DMS153 treated with DMSO at 0.1 percent for 48 hours (cell line): ENCODE results near the gene AKAP6.
"Not testable (repeated sequence)": the region's sequence is repeated elsewhere in the genome, so short reads cannot be mapped to it uniquely, and the experiment has no call there.

ENCODE experiments used
- DNase-seq: peaks from one replicate; lab custom pipeline; 2025; ENCODE audit not compliant: unreplicated experiment; lab: John Stamatoyannopoulos, UW

Gene AKAP6

GRCh38 chr14:32435411-32435810, 106.3 kb downstream of the AKAP6 start:
- no peak for DNase-seq

DNA sequence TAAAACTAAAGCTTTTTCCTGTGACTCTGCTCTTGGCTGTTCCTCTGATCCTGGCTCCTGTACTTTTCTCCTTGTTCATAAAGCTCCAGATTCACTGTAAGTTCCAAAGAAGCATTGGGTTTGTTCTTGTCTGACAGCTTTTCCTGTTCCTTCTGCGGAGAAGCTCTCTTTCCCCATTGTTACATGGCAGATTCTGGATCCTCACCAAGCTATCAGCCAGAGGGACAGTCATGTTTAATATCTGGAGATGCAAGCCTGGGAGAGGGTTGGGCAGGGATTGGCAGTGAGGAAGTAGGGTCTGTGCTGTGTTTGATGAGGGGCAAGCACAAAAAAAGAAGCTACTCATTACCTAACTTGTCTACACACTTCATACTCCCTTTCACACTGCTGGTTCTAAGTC, 107.9 kb downstream of the AKAP6 start:
- no peak for DNase-seq

GRCh38 chr14:32438517-32438916, 109.4 kb downstream of the AKAP6 start:
- no peak for DNase-seq

DNA sequence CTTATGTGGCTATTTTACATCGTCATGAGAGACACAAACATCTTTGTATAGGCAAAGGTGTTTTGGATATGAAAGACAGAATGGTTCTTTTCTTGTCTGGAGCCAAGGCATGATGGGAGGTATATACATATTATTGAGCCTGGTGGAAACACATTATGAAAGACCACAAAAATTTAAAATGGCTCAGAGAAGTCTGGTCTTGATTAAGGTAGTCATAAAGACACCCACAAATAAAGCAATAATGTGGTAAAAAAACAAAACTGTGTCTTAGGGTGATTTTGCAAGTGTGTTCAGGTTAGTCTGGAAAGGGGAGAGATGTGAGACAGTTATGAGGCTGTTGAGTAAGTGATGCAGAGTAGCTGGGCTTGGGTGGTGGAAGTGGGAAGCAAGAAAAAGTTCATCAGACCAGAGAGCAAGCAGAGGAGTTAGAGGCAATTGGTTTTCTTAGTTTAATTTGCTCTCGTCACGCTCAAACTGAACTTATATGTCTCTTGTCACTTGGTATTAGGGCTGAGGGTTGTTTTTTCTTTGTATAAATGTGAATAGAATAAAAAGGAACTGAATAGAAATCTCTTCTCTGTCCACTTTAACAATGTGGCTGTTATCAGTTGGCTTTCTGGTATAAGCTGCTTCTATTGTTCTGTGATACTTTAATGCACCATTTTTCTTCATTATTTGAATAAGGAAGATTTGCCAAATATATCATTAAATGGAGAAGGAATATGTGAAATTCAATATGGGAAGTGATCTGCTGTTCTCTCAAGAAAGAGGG, 115.0 kb downstream of the AKAP6 start:
- no peak for DNase-seq

- no peak for DNase-seq
Measured at GRCh38 chr14:32447371-32447770, 118.3 kb downstream of the AKAP6 start.

DNA sequence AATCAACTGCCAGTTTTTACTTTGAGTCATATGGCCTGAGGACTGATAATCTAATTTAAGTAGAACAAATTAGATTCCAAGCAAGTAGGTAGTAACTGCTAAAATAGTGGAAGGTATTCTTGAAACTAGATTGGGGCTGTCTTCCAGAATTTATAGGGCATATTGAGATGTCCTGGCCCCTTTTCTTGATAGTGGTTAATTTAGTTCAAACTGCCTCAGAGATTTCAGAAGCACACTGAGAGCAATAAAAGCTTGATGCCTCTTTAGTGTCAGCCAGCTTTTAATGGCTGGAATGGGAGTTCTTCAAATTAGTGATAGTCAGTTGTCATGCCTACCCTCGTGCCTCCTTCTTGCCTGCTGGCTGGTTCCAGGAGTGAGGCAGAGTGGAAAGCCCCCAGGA, 120.5 kb downstream of the AKAP6 start:
- no peak for DNase-seq

GRCh38 chr14:32450919-32451675, 122.0 kb downstream of the AKAP6 start:
- DNase-seq: no peak

DNA sequence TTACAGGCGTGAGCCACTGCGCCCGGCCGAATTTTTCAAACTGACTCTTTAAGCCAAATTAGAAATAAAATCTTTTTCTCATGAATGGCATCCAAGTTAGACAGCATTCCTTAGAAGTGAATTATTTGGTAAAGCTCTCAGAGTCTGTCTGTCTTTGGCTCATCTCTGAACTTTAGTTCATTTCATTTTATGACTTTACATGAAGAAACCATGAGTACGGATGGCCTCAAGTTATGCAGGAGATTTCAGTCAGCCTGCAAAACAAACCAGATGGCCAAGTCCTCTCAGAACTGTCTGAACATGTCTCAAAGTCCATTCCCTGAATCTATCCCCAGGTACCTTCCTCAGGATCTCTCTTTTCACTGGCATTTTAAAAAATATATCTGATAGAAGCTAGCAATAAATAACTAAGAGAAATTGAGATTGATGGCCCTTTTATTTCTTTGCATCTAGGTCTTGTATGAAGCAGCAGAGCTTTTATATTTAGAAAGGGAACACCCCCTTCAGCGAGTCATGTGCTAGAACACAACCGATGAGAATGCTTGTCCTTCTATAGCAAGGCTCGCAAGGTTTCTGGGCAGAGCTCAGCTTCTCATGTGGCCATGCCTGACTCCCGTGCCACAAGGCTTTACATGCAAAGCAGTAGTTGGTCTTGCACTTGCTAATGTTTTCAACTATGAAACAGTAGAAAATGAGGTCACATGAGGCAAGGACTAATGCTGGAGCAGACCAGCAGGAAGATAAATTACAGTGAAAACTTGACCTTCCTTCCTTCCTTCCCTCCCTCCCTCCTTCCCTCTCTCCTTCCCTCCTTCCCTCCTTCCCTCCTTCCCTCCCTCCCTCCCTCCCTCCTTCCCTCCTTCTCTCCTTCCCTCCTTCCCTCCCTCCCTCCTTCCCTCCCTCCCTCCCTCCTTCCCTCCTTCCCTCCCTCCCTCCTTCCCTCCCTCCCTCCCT, 125.0 kb downstream of the AKAP6 start:
- DNase-seq: no peak

DNA sequence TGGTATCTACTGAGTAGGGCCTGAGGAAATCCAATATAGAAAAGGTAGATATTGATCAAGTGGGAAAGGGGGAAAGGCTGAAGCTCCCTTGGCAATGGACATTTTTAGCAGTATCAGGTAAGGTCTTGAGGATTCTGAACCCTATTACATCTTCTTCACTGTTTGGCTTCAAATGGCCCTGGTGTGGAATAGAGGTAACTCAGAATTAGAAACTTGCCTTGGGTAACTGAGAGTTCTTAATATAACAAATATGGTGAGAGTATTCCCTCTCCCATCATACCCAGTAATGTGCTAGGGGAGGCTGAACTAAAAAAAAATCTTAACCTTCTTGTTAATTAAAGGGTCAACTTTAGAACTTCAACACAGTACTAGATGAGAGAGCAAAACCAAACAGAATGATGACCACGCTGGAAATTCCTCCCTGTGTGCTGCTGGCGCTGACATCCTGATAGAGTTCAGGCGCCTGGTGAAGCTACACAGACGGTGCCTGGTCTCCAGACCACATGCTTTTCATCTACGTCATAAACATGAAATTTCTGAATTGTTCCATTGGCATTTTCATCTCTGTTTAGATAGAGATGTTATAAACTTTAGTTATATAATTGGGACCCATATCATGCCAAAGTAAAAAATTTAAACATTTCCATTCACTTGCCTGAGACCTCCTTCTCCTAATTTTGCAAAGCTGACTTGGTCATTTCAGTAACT, 128.3 kb downstream of the AKAP6 start:
- no peak for DNase-seq

DNA sequence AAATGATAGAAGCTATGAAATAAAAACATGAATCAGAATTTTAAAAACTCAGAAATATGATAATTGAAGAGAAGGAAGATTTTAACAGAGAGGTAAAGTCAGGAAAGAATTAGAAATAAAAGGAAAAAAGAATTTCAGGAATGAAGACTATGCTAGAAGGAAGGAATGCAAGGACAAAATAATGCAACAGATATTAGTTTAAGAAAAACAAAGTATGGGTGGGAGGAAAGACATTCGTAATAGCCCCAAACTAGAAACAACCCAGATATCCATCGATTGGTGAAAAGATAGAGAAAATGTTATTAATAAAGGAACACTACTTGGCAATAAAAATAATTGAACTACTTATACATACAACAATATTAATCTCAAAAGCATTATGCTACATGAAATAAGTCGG, 129.6 kb downstream of the AKAP6 start:
- no peak for DNase-seq

- DNase-seq: no peak
Measured at GRCh38 chr14:32460267-32460666, 131.2 kb downstream of the AKAP6 start.

DNA sequence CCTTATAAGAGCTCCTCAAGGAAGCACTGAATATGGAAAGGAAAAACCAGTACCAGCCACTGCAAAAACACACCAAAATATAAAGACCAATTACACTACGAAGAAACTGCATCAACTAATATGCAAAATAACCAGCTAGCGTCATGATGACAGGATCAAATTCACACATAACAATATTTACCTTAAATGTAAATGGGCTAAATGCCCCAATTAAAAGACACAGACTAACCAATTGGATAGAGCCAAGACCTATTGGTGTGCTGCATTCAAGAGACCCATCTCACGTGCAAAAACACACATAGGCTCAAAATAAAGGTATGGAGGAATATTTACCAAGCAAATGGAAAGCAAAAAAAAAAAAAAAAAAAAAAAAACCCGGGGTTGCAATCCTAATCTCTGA, 133.5 kb downstream of the AKAP6 start:
- DNase-seq: not testable (repeated sequence)

GRCh38 chr14:32468955-32469354, 139.9 kb downstream of the AKAP6 start:
- DNase-seq: no peak

GRCh38 chr14:32469388-32470160, 140.5 kb downstream of the AKAP6 start:
- DNase-seq: peak; percentile 4

DNA sequence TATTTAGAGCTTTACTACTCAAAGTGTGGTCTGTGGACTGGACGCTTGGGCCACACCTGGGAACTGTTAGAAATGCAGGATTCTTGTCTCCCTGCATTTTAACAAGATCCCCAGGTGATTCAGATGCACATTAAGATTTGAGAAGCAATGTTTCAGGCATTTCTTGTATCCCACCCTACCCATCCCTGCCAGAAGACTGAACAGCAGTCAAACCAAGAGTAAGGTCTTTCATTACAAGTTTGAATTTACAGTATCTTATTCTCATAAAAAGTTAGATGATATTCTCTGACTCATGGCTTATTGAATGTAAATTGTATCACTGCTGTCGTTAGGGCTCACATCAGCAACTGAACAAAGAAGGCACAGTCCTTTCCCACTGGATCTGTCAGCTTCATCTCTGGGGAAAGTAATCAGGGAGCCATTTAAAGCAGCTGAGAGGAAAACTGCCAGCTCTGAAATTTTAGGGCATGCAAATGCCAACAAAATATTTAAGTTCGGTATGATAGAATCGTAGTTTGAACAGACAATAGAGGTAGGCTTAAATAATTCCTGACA, 141.1 kb downstream of the AKAP6 start:
- no peak for DNase-seq

DNA sequence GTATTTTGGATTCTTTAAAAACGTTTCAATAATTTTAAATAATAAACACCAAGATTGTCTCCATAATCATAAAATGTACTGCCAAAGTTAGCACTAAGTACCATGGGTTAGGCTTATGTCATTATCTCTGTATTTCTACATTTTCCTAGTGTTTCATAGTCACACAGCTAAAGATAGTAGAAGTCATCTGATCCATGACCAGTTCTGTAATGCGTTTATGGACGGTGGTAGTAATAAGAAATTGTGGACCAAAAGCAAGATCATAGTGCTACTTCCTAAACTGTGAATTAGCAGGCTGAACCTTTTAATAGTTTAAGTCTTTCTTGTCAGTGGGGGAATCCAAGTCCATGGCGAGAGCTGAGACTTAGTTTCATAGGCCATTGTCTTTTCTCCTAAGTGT, 142.1 kb downstream of the AKAP6 start:
- DNase-seq: no peak

DNA sequence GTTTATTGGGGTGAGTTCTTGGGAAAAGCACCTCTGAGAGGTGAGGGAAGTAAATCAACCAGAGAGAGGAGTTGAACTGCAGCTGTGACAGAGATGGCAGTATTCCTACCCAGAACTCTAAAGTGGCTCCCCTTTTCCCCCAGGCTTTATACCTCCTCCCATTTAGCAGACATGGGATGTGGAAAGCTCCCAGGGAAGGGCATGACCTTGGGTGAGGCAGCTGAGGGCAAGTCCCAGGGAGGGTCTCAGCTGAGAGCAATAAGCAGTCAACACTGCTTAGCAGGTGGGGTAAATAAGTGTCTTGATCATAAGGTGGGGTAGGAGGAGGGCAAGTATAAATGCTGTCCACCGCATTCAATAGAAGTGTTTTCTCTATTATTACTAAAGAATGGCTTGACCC, 143.0 kb downstream of the AKAP6 start:
- no peak for DNase-seq

DNA sequence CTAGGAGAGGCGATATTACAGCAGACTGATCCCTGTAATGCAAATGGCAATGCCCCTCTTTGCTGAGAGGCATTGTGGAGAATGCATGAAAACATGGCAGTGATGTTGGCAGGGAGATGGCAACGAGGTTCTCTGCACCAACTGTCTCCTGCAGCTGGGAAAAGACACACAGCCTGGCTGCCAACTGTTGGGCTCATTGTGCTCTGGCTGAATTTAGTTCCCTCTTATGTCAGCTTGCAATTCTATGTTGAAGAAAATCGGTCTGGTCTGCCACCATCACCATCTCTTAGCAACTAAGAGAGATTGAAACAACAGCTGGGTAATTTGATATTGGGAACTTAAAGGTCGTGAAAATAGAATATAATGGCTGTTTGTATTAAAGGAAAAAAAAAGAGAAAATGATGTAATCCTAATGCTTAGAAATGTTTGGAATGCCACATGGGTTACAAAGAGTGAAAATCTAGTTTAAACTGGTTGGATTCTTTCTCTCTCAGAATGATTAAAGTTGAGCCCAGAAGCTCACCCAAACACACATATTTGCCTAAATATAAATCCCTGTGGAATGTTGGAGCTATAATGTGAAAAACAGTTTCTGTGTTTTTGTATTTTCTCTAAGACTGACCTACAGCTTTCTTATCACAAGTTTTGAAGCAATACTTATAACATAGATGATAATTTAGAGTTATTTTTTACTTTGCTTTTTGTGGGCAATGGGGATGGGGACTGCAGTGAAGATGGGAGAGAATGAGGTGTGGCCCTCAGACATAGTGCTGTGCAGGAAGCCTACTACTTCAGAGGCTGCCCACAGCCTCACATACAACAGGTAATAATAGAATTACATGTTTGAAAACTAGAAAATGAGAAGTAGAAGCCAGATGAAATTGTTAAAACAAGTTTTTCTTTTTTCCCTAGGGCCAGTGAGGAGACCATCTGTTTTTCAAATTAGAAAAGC, 143.7 kb downstream of the AKAP6 start:
- DNase-seq: peak; percentile 48

DNA sequence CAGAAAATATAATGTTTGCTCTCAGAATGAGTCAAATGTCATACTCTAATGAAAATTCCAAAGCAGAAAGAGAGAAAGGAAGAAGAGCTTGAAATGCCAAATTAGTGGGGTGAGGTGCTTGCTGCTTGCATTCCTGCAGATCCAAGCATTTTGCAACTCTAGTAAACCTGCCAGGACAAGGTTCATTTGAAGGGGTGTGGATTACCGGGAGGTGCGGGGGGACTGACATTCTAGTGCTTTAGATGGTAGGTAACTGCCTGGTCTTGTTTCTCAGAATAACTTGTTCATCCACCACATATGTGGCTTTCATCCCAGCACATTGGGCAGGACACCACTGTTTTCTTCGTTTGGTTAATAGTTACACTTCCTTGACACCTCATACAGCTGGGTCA, 144.4 kb downstream of the AKAP6 start:
- DNase-seq: no peak
